ENCODE measurements around the gene RDH11.

GRCh38 chr14:67638642-67639041 lies 56.9 kb downstream of the RDH11 start:
- TF ChIP-seq CTCF (IDR thresholded peaks at IDR 0.05 in 2 of 3, conservative IDR thresholded peaks at IDR 0.05 in 1 of 3; ENCODE audit: borderline replicate concordance in 1 of 3, insufficient read depth in 1 of 3, low read depth in 2 of 3, low read length in 2 of 3) = no peak
- TF ChIP-seq RAD21 (IDR thresholded peaks at IDR 0.05; ENCODE audit: low read depth) = no peak
- TF ChIP-seq POLR2AphosphoS5 (IDR thresholded peaks at IDR 0.05; ENCODE audit: low read depth, low read length) = no peak
- TF ChIP-seq POLR2A (IDR thresholded peaks at IDR 0.05; ENCODE audit: borderline replicate concordance, extremely low read depth, insufficient read depth, insufficient read length) = no peak
